ENCODE measurements around the gene UVSSA.

Gene UVSSA

GRCh38 chr4:1398681-1399507 lies 51.9 kb downstream of the UVSSA start:
- Mint-ChIP-seq H3K27me3 (peaks cover 41% of the 10 kb centered on the region), H3K27ac (no peak overlapping the region), H3K4me1 (ENCODE audit: low read depth) (peaks cover 6% of the 10 kb centered on the region), H3K9me3 (peaks cover 44% of the 10 kb centered on the region), H3K4me3 (no peak overlapping the region), H3K36me3 (ENCODE audit: low read depth) (peaks cover 11% of the 10 kb centered on the region)
- intact Hi-C loops (cut with micrococcal nuclease), result no loop called here

DNA sequence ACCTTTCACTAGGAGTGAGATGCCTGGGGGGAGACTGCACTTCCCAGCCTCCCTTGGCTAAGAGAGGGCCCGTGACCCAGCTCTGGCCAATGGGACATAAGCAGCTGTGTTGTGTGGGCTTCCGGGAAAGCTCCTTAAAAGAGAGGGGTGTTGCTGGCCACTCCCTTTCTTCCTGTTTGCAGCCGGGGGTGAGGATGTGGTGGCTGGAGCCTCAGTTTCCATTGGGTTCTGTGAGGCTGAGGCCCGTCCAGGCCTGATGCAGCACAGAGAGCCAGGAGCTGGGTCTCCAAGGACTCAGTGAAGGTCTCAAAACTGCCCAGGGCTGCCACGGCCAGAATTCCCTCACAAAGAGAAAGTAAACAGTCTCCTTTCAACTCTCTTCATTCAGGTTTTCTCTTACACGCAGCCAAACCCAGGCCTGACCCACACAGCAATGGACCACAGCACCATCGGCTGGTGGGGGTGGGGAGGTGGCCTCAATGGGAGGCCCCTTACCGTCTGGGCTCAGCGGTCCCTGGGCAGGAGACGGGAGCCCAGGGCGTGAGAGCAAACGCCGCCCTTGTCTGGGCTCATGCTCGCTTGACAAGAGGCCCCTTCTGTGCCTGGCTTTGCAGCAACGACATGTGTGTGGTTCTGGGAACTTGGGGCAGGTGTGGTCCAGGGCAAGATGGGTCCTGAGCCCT lies 52.6 kb downstream of the UVSSA start:
- intact Hi-C loops (cut with micrococcal nuclease), result no loop called here
- peaks cover 49% of the 10 kb centered on the region for H3K27me3 Mint-ChIP-seq
- H3K36me3 Mint-ChIP-seq (ENCODE audit: low read depth), result peaks cover 11% of the 10 kb centered on the region
- H3K4me1 Mint-ChIP-seq (ENCODE audit: low read depth), result peaks cover 6% of the 10 kb centered on the region
- H3K9me3 Mint-ChIP-seq, result peaks cover 44% of the 10 kb centered on the region
- no peak overlapping the region for H3K4me3 Mint-ChIP-seq
- no peak overlapping the region for H3K27ac Mint-ChIP-seq

GRCh38 chr4:1400191-1400805 lies 53.3 kb downstream of the UVSSA start:
- no peak overlapping the region for H3K27ac Mint-ChIP-seq
- peaks cover 11% of the 10 kb centered on the region for H3K36me3 Mint-ChIP-seq (ENCODE audit: low read depth)
- peaks cover 42% of the 10 kb centered on the region for H3K9me3 Mint-ChIP-seq
- H3K27me3 Mint-ChIP-seq, result peaks cover 55% of the 10 kb centered on the region
- no peak overlapping the region for H3K4me3 Mint-ChIP-seq
- intact Hi-C loops (cut with micrococcal nuclease), result no loop called here
- peaks cover 6% of the 10 kb centered on the region for H3K4me1 Mint-ChIP-seq (ENCODE audit: low read depth)

DNA sequence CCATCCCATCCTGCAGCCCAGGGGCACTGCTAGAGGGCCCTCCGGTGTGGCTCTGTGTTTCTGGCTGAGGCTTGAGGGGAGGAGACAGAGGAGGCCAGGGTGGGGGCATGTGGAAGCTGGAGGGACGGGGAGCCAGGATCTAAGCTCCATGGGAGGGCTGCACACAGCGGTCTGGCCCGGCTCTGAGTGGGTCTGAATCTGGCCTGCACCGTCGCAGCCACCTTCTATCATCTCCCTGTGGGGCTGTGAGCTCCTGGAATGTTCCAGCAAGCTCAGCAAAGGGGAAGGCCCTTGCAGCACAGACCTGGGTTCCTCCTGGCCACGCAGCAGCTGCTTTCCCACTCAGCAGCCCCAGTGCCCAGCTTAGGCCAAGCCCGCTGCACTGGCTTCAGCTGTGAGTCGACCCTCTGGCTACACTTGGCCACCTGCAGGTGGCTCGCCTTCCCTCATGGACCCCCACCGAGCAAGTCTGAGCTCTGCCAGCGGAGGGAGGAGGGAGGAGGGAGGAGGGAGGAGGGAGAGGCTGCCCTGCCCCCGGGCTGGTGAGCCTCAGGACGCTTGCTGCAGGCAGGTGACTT lies 53.9 kb downstream of the UVSSA start:
- Mint-ChIP-seq H3K27me3 (peaks cover 60% of the 10 kb centered on the region), H3K4me3 (no peak overlapping the region), H3K9me3 (peaks cover 36% of the 10 kb centered on the region), H3K36me3 (ENCODE audit: low read depth) (peaks cover 11% of the 10 kb centered on the region), H3K27ac (no peak overlapping the region), H3K4me1 (ENCODE audit: low read depth) (peaks cover 6% of the 10 kb centered on the region)
- intact Hi-C loops (cut with micrococcal nuclease), result no loop called here

DNA sequence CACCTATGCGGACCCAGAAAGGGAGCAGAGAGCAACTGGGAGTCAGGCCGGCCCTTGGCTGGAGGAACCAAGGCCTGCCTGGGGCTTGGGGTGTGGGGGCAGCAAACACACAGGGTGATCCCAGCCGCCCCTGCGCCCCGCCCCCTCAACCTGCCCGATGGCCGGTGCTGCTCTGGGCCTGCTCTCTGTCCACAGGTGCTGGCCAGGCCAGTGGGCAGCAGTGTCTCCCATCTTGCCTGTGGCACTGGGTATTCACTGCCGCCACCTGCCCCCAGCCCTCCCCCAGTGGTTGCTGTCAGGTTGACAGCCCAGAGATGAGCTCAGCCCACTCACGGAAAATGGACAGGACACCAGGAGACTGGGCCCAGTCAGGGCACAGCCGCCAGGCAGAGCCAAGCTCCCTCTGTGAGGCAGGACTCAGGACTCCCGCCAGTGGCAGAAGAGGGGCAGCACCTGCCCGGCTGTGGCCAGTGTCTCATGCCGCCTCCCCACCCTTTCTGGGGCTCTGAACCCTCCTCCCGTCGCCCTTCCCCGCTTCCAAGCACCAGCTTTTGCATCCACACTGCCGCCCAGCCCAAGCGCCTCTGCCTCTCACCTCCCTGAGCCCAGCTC lies 54.5 kb downstream of the UVSSA start:
- Mint-ChIP-seq H3K36me3 (ENCODE audit: low read depth) (peaks cover 9% of the 10 kb centered on the region), H3K4me1 (ENCODE audit: low read depth) (peaks cover 6% of the 10 kb centered on the region), H3K9me3 (peaks cover 30% of the 10 kb centered on the region), H3K27me3 (peaks cover 64% of the 10 kb centered on the region), H3K4me3 (no peak overlapping the region), H3K27ac (no peak overlapping the region)
- intact Hi-C loops (cut with micrococcal nuclease), result no loop called here

DNA sequence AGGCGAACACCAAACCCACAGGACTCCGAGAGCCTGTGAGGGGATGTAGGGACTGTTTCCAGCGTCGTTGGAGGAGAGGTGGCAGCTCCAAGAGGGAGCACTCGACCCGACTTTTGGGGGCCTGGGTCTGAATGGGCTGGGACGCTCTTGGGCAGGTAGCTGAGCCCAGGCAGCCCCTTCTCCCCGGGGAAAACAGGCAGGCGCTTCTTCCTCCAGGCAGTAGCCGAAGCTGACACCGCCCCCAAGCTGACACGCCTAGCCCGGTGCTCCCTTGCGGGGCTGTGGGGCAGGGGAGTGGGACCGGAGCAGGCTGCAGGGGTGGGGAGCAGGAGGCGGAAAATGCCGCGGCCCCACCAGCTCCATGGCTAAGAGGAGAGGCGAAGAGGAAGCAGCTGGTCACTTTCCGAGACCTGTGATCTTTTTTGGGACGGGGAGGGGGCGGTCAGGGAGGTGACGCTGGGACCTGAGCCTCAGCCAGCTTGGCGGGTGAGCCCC lies 55.1 kb downstream of the UVSSA start:
- Mint-ChIP-seq H3K27me3 (peaks cover 69% of the 10 kb centered on the region), H3K4me3 (no peak overlapping the region), H3K4me1 (ENCODE audit: low read depth) (peaks cover 6% of the 10 kb centered on the region), H3K36me3 (ENCODE audit: low read depth) (peaks cover 3% of the 10 kb centered on the region), H3K27ac (no peak overlapping the region), H3K9me3 (peaks cover 25% of the 10 kb centered on the region)
- intact Hi-C loops (cut with micrococcal nuclease), result no loop called here

GRCh38 chr4:1402516-1403091 lies 55.6 kb downstream of the UVSSA start:
- H3K4me3 Mint-ChIP-seq, result no peak overlapping the region
- H3K27ac Mint-ChIP-seq, result no peak overlapping the region
- intact Hi-C loops (cut with micrococcal nuclease), result no loop called here

DNA sequence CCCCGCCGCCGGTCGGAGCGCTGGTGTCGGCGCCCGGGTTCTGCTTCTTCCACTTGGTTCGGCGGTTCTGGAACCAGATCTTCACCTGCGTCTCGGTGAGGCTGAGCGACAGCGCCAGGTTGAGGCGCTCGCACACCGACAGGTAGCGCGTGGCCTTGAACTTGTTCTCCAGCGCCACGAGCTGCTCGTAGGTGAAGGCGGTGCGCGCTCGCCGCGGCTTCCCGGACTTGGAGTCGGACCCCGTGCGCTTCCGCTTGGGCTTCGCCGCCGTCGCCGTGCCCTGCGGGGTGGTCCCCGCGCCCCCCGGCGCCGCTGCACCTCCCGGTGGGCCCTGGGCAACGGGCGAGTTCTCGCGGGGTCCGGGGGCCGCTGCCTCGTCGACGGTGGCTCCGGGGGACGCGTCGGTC lies 56.2 kb downstream of the UVSSA start:
- Mint-ChIP-seq H3K4me1 (ENCODE audit: low read depth) (peaks cover 7% of the 10 kb centered on the region), H3K27me3 (peaks cover 79% of the 10 kb centered on the region), H3K36me3 (ENCODE audit: low read depth) (no peaks in the 10 kb centered on the region), H3K4me3 (no peak overlapping the region), H3K9me3 (peaks cover 20% of the 10 kb centered on the region), H3K27ac (no peak overlapping the region)
- intact Hi-C loops (cut with micrococcal nuclease), result no loop called here

More at GRCh38 chr4:1402516-1403091, 55.6 kb downstream of the UVSSA start:
- peaks cover 6% of the 10 kb centered on the region for H3K4me1 Mint-ChIP-seq (ENCODE audit: low read depth)
- peaks cover 20% of the 10 kb centered on the region for H3K9me3 Mint-ChIP-seq
- H3K27me3 Mint-ChIP-seq, result peaks cover 74% of the 10 kb centered on the region
- H3K36me3 Mint-ChIP-seq (ENCODE audit: low read depth), result no peaks in the 10 kb centered on the region

DNA sequence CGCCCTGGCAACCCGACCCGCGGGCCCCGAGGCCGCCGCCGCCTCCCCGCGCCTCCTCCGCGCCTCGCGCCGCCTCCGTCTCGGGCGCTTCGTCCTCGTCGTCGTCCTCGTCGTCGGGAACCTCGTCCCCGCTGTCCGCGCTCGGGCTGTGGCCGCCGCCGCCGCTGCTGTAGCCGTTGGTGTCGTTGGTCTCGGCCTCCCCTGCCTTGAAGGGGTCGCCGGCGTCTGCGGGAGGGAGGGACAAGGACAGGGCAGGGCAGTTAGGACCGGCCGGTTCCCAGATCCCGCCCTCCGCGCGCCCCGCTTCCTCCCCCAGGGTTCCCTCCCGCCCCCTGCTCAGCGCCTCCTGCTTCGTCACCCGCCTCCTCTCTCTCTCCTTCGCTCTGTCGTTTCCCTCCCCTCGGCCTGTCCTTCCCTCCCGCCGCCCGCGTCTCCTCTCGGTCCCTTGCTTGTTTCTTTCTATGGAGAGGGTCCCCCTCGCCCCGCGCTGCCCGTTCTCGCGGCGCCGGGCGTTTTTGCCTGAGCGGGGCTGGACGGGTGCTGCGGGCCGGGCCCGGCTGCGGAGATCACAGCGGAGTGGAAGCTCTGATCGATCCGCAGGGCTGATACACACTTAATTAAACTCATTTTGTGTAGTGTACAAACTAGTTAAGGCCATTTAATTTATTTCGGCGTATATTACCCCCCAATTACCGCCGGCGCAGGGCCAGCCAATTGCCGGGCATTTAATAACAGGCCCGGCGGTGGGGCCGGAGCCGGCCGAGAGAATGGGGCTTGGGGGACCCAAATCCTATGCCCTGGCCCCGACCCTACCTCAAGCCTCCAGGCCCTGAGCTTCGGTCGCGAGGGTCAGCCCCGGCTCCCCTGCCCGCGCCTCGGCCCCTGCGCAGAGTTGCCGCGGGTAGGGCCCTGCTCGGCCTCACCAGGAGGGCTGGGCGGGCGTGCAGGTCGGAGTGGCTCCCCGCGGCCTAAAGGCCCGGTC lies 56.9 kb downstream of the UVSSA start:
- Mint-ChIP-seq H3K4me1 (ENCODE audit: low read depth) (peaks cover 12% of the 10 kb centered on the region), H3K27ac (no peak overlapping the region), H3K9me3 (peaks cover 13% of the 10 kb centered on the region), H3K36me3 (ENCODE audit: low read depth) (no peaks in the 10 kb centered on the region), H3K27me3 (peaks cover 83% of the 10 kb centered on the region), H3K4me3 (no peak overlapping the region)
- intact Hi-C loops (cut with micrococcal nuclease), result no loop called here

DNA sequence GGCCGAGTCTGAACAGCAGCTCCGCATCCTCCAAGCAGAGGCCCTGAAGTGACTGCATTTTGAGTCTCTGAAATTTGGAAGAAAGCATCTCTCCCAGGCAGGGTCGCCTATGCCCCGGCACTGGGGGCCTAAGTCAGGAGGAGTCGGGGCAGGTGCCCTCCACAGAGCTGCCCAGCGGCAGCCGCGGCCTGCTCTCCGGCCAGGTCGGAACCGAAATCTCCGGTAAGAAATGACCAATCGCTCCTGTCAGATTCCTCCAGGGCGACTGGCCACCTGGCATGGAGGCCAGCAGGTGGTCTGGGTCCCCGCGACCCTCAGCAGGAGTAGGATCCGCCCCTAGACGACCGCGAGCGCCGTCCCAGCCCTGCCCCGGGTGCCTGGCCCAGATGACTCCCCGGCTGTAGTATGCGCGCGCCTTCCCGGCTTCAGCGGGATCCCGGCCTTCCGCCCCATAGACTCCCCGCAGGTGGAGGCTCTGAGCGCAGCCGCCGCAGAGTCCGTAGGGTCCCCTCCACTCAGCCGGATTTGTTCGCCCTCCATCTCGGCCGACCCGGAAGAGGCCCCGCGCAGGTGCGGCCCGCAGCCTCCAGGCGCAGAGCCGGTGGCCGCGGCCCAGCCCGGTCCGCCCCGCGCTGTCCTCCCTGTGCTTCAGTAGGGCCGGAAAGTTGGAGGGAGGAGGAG lies 57.7 kb downstream of the UVSSA start:
- Mint-ChIP-seq H3K27me3 (peaks cover 91% of the 10 kb centered on the region), H3K9me3 (peaks cover 5% of the 10 kb centered on the region), H3K27ac (no peak overlapping the region), H3K4me3 (no peak overlapping the region), H3K36me3 (ENCODE audit: low read depth) (no peaks in the 10 kb centered on the region), H3K4me1 (ENCODE audit: low read depth) (peaks cover 12% of the 10 kb centered on the region)
- intact Hi-C loops (cut with micrococcal nuclease), result no loop called here

DNA sequence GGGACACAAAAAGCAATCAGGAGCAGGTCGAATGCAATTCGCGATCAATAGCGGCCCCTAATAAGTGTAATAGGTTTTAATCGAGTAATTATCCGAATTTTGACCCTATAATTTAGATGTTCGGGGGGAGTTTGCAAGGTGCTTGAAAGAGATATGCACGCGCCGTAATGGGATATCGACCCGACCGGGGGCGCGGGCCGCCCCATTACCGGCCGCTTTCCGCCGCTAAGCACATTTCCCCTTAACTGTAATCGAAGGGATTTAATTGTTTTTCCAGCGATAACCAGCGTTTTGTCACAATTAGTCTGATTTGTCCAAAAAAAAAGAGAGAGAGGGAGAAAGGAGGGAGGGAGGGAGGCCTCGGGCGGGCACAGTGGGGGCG lies 58.2 kb downstream of the UVSSA start:
- Mint-ChIP-seq H3K4me1 (ENCODE audit: low read depth) (peaks cover 12% of the 10 kb centered on the region), H3K27me3 (peaks cover 91% of the 10 kb centered on the region), H3K4me3 (no peak overlapping the region), H3K9me3 (no peaks in the 10 kb centered on the region), H3K27ac (no peak overlapping the region), H3K36me3 (ENCODE audit: low read depth) (no peaks in the 10 kb centered on the region)
- intact Hi-C loops (cut with micrococcal nuclease), result no loop called here

Measured in dendritic cell treated with granulocyte-macrophage colony-stimulating factor and Interleukin-4, amounts not matched to agents 40 ng/mL and 50 ng/mL, for 4 days (primary cell).